ENCODE measurements around the gene USP47. TPM values are rescaled to one million over a fixed set of nuclear protein-coding genes. Genes with fewer than 3 reads are reported as not detected.

Gene USP47
- total and polyA plus RNA-seq, 2 of the 13 experiments (the other 11 are each of a cell fraction or from before 2014, with no cell fraction given), result 12.2 to 52.7 TPM

DNA sequence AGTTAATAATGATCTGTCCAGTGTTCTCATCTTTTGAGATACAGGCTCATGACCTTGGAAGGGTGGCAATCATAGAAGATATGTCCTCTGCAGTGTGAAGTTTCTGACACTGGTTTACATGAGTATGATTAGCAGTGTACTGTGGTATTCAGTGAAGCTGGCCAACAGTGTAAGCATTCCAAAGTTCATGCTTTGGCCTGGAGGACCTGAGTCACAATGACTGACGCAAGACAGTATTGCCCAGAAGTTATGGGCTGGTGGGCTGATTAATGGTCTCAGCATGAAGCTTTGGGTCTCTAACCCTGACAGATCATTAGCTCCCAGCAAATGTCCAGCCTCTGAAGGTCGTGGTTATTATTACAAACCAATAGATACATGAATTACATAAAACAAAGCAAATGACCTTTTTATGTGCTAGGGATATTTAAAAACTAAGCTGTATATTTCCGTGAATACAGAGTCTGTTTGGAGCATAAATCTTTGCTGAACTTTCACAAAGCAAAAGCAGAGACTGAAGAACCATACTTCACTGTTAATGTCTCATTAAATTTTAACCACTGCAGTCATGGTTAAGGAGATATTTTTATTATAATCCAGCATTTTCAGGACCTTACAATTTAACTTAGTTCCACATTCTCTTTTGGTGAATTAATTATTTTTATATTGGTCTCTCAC, 28.3 kb upstream of the USP47 start (continued):
- 0 out of 2 replicates have a peak, but pooled peaks have one; percentile 31 for TF ChIP-seq JUN (CRISPR knock-in tag; IDR thresholded peaks at IDR 0.05)
- no peak for TF ChIP-seq NFRKB (IDR thresholded peaks at IDR 0.05)
- peak; percentile 54; the same call in 1 of the 2 replicates for TF ChIP-seq EHMT2 (IDR thresholded peaks at IDR 0.05; ENCODE audit: borderline replicate concordance, low read depth, low read length)
- TF ChIP-seq ARID3A (IDR thresholded peaks at IDR 0.05; ENCODE audit: low read depth, low read length), result peak; percentile 71; the same call in 1 of the 2 replicates
- TF ChIP-seq ZBTB7B (CRISPR knock-in tag; IDR thresholded peaks at IDR 0.05), result peak; percentile 79
- TF ChIP-seq ZNF275 (CRISPR knock-in tag; IDR thresholded peaks at IDR 0.05; ENCODE audit: borderline replicate concordance), result 0 out of 2 replicates have a peak, but pooled peaks have one; percentile 31
- TF ChIP-seq KLF16 (CRISPR knock-in tag; IDR thresholded peaks at IDR 0.05), result peak in 1 of 2 experiments; percentile 48; a peak in 1 of 4 replicates
- 0 out of 2 replicates have a peak, but pooled peaks have one; percentile 51 for TF ChIP-seq PBX2 (CRISPR knock-in tag; IDR thresholded peaks at IDR 0.05)
- no peak for TF ChIP-seq HOXA9 (CRISPR knock-in tag; IDR thresholded peaks at IDR 0.05; ENCODE audit: borderline replicate concordance)
- peak; percentile 58 for TF ChIP-seq THAP11 (CRISPR knock-in tag; IDR thresholded peaks at IDR 0.05)
- no peak for TF ChIP-seq SOX6 (IDR thresholded peaks at IDR 0.05)
- TF ChIP-seq SOX6 (CRISPR knock-in tag; IDR thresholded peaks at IDR 0.05), result peak; percentile 79
- peak; percentile 67 for TF ChIP-seq ZMYM4 (CRISPR knock-in tag; IDR thresholded peaks at IDR 0.05)
- 0 out of 2 replicates have a peak, but pooled peaks have one; percentile 56 for TF ChIP-seq ZKSCAN8 (CRISPR knock-in tag; IDR thresholded peaks at IDR 0.05; ENCODE audit: borderline replicate concordance)
- TF ChIP-seq, protein P1, sequence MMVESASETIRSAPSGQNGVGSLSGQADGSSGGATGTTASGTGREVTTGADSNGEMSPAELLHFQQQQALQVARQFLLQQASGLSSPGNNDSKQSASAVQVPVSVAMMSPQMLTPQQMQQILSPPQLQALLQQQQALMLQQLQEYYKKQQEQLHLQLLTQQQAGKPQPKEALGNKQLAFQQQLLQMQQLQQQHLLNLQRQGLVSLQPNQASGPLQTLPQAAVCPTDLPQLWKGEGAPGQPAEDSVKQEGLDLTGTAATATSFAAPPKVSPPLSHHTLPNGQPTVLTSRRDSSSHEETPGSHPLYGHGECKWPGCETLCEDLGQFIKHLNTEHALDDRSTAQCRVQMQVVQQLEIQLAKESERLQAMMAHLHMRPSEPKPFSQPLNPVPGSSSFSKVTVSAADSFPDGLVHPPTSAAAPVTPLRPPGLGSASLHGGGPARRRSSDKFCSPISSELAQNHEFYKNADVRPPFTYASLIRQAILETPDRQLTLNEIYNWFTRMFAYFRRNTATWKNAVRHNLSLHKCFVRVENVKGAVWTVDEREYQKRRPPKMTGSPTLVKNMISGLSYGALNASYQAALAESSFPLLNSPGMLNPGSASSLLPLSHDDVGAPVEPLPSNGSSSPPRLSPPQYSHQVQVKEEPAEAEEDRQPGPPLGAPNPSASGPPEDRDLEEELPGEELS (CRISPR knock-in tag; IDR thresholded peaks at IDR 0.05), result peak; percentile 44; the same call in 1 of the 2 replicates
- TF ChIP-seq NCOA2 (CRISPR knock-in tag; IDR thresholded peaks at IDR 0.05), result peak; percentile 67
- peak; percentile 52; the same call in 1 of the 2 replicates for TF ChIP-seq FOXK1 (CRISPR knock-in tag; IDR thresholded peaks at IDR 0.05; ENCODE audit: borderline replicate concordance, low read depth)
- TF ChIP-seq SAP130 (CRISPR knock-in tag; IDR thresholded peaks at IDR 0.05; ENCODE audit: low read depth), result peak; percentile 75
- peak; percentile 98 for TF ChIP-seq FOSL2 (CRISPR knock-in tag; IDR thresholded peaks at IDR 0.05)
- peak; percentile 60; the same call in 1 of the 2 replicates for TF ChIP-seq SOX5 (CRISPR knock-in tag; IDR thresholded peaks at IDR 0.05; ENCODE audit: borderline replicate concordance)
- TF ChIP-seq ELF3 (CRISPR knock-in tag; IDR thresholded peaks at IDR 0.05), result peak; percentile 43; the same call in 1 of the 2 replicates
- TF ChIP-seq CBX2 (IDR thresholded peaks at IDR 0.05; ENCODE audit: low read depth, low read length), result no peak
- TF ChIP-seq CBX2 (CRISPR knock-in tag; IDR thresholded peaks at IDR 0.05; ENCODE audit: low read depth), result no peak
- TF ChIP-seq ZNF510 (CRISPR knock-in tag; IDR thresholded peaks at IDR 0.05; ENCODE audit: low read depth), result no peak
- no peak for TF ChIP-seq MEF2D (CRISPR knock-in tag; IDR thresholded peaks at IDR 0.05)
- peak; percentile 45; the same call in 1 of the 2 replicates for TF ChIP-seq CBX5 (CRISPR knock-in tag; IDR thresholded peaks at IDR 0.05; ENCODE audit: borderline replicate concordance)
